A549 (cell line): ENCODE measurements around the gene FAM229B. TPM values are rescaled to one million over a fixed set of nuclear protein-coding genes. Genes with fewer than 3 reads are reported as not detected.
"Not testable (repeated sequence)": the region's sequence is repeated elsewhere in the genome, so short reads cannot be mapped to it uniquely, and the experiment has no call there.

Experiments used
- ATAC-seq, 2 experiments: fragments of 200-7000 bp in 1 of 2; fragments of >200 bp in 1 of 2; cut with Nextera tagmentation in 1 of 2; cut with Tn5 transposase in 1 of 2; 3 replicates each; pipeline versions ENCODE4 v1.8.0 to v1.9.1; 2018 to 2020; ENCODE audit warnings: mild to moderate bottlenecking in 1 of 2, moderate library complexity in 1 of 2
- CTCF ChIA-PET: fragments of 300-600 bp; sonication (Branson Sonifier 250); formaldehyde crosslinking; extraction: SDS; loops from one replicate; lab custom pipeline; 2021; ENCODE audit warnings: antibody characterized with exemption, inconsistent platforms; lab: Yijun Ruan, JAX
- POLR2A ChIA-PET: fragments of 350-600 bp; formaldehyde crosslinking; extraction: SDS; loops from one replicate; lab custom pipeline; 2021; ENCODE audit warnings: antibody characterized with exemption, inconsistent platforms; lab: Yijun Ruan, JAX
- DNase-seq, 2 experiments: peaks; one replicate each; pipeline versions ENCODE4 v3.0.0 to v3.0.0-alpha.2; 2011 to 2016; ENCODE audit warnings: low read depth in 1 of 2, low spot score in 1 of 2
- FAIRE-seq: peaks from 2 replicates; lab custom pipeline; 2011; peaks lifted over from hg19 to GRCh38; lab: Jason Lieb, UNC
- H3K27ac ChIP-seq, 2 experiments: fragments of >200 bp; sonication (Bioruptor Twin); formaldehyde crosslinking; 3 replicates each; pipeline ENCODE4 v1.5.1; 2016 to 2017
- H3K4me1 ChIP-seq: fragments of >200 bp; sonication (Bioruptor Twin); formaldehyde crosslinking; 3 replicates; pipeline ENCODE4 v1.6.1; 2016
- H3K4me2 ChIP-seq: fragments of >200 bp; sonication (Bioruptor Twin); formaldehyde crosslinking; 3 replicates; pipeline ENCODE4 v1.6.1; 2016
- H3K4me3 ChIP-seq: fragments of >200 bp; sonication (Bioruptor Twin); formaldehyde crosslinking; 3 replicates; pipeline ENCODE4 v1.5.1; 2016
- H3K9me3 ChIP-seq: fragments of >200 bp; sonication (Bioruptor Twin); formaldehyde crosslinking; 3 replicates; pipeline ENCODE4 v1.6.1; 2016
- BCL3 ChIP-seq: fragments of >200 bp; sonication (Bioruptor Twin); formaldehyde crosslinking; IDR thresholded peaks from 3 replicates; pipeline ENCODE4 v1.6.1; 2016
- BHLHE40 ChIP-seq: IDR thresholded peaks from 2 replicates; pipeline ENCODE4 v1.6.1; 2012; ENCODE audit warnings: low read depth, low read length, inconsistent platforms
- CBX2 ChIP-seq: fragments of 200-600 bp; sonication (generic); IDR thresholded peaks from 2 replicates; pipeline ENCODE4 v1.6.1; 2016; ENCODE audit warnings: low read depth, mild to moderate bottlenecking, borderline replicate concordance
- CBX8 ChIP-seq: fragments of 200-600 bp; sonication (generic); IDR thresholded peaks from 2 replicates; pipeline ENCODE4 v1.6.1; 2016
- CEBPB ChIP-seq, 2 experiments: fragments of >200 bp in 1 of 2; sonication (Bioruptor Twin) in 1 of 2; formaldehyde crosslinking in 1 of 2; IDR thresholded peaks; 2 replicates each; pipeline ENCODE4 v1.6.1; 2012 to 2016
- CTCF ChIP-seq: fragments of >200 bp; sonication (Bioruptor Twin); formaldehyde crosslinking; IDR thresholded peaks from 3 replicates; pipeline ENCODE4 v1.5.1; 2016
- FOSB ChIP-seq: fragments of 250-450 bp; sonication (Bioruptor Pico); IDR thresholded peaks from 2 replicates; pipeline ENCODE4 v1.5.0; 2020; ENCODE audit warnings: mild to moderate bottlenecking, moderate library complexity
- MAFK ChIP-seq: fragments of 450-650 bp; IDR thresholded peaks from 2 replicates; pipeline ENCODE4 v1.6.1; 2014; ENCODE audit not compliant: partially characterized antibody
- NFE2L2 ChIP-seq: fragments of 150-350 bp; conservative IDR thresholded peaks from 2 replicates; pipeline ENCODE4 v1.6.1; 2014; ENCODE audit warnings: low read length
- NR3C1 ChIP-seq: fragments of >200 bp; sonication (Bioruptor Twin); formaldehyde crosslinking; IDR thresholded peaks from 3 replicates; pipeline ENCODE4 v1.6.1; 2017
- PBX3 ChIP-seq: IDR thresholded peaks from 2 replicates; pipeline ENCODE4 v1.6.1; 2012
- RARB ChIP-seq: fragments of 250-450 bp; sonication (Bioruptor Pico); IDR thresholded peaks from 2 replicates; pipeline ENCODE4 v1.8.0; 2021; ENCODE audit warnings: mild to moderate bottlenecking, moderate library complexity
- REST ChIP-seq: fragments of 200-600 bp; sonication (generic); IDR thresholded peaks from 2 replicates; pipeline ENCODE4 v1.6.1; 2016; ENCODE audit warnings: antibody characterized with exemption, mild to moderate bottlenecking, moderate library complexity
- RFX5 ChIP-seq: fragments of 450-650 bp; IDR thresholded peaks from 2 replicates; pipeline ENCODE4 v1.7.1; 2014; ENCODE audit warnings: antibody characterized with exemption, mild to moderate bottlenecking, moderate library complexity
- RNF2 ChIP-seq: fragments of 200-600 bp; sonication (generic); IDR thresholded peaks from 2 replicates; pipeline ENCODE4 v1.6.1; 2016; ENCODE audit warnings: low read depth, mild to moderate bottlenecking, antibody characterized with exemption, moderate library complexity, borderline replicate concordance
- SMC3 ChIP-seq: fragments of >200 bp; sonication (Bioruptor Twin); formaldehyde crosslinking; IDR thresholded peaks from 3 replicates; pipeline ENCODE4 v1.6.1; 2018; ENCODE audit warnings: inconsistent platforms
- TP53 ChIP-seq: fragments of 250-450 bp; sonication (Bioruptor Pico); IDR thresholded peaks from 2 replicates; pipeline ENCODE4 v1.5.0; 2021; ENCODE audit warnings: mild to moderate bottlenecking, moderate library complexity
- ZC3H11A ChIP-seq: fragments of 450-650 bp; IDR thresholded peaks from 2 replicates; pipeline ENCODE4 v1.6.1; 2014; ENCODE audit warnings: antibody characterized with exemption, mild to moderate bottlenecking
- WGBS: methylation state at CpG from one replicate; pipeline ENCODE4 v1.1.6; 2017; ENCODE audit errors: missing lambda C conversion rate; 5-methylcytosine and 5-hydroxymethylcytosine counted together
- polyA plus RNA-seq, 4 experiments: library from polyadenylated mRNA; depleted of rRNA in 3 of 4; stranded (reverse); fragments of >200 nt; fragmentation: RNase III in 1 of 4; extraction: RNeasy Plus Mini Kit Qiagen cat#74134 plus additional on column Dnase treatment in 1 of 4; gene quantifications; 2 replicates in 3 of 4; 3 replicates in 1 of 4; pipeline ENCODE4 v1.2.3, GENCODE V29; 2011 to 2017

Gene FAM229B
- polyA plus RNA-seq, 2 of the 4 experiments (the other 2 are of a cell fraction), result 9.9 to 17.3 TPM

GRCh38 chr6:112050429-112050828 lies 37.0 kb upstream of the FAM229B start:
- Histone ChIP-seq H3K9me3 (no peaks in the 10 kb centered on the region), H3K4me3 (no peak overlapping the region), H3K4me2 (no peak overlapping the region), H3K27ac (no peak overlapping the region), H3K4me1 (no peaks in the 10 kb centered on the region)
- DNase-seq (no peak), FAIRE-seq (no peak), ATAC-seq (no peak)
- CTCF ChIA-PET, result interaction anchor here (0.6 to 2.9 kb wide), 5 partner anchors 9 to 342 kb away, joined by 3 to 8 read pairs (median 3); no protein-coding TSS in a partner anchor
- TF ChIP-seq RFX5 (no peak), CTCF (no peak), REST (no peak), MAFK (peak; percentile 45)
- WGBS, result 82% methylated on average over 5 of the region's 5 CpGs
- POLR2A ChIA-PET, result no interaction called here

GRCh38 chr6:112051251-112051740 lies 36.1 kb upstream of the FAM229B start:
- WGBS, result 44% methylated on average over 4 of the region's 4 CpGs
- FAIRE-seq, H3K4me3 ChIP-seq, DNase-seq, ATAC-seq, POLR2A ChIA-PET, H3K9me3 ChIP-seq, H3K27ac ChIP-seq, H3K4me2 ChIP-seq, H3K4me1 ChIP-seq: not testable (repeated sequence)
- CTCF ChIA-PET, result interaction anchor here (1.3 to 2.9 kb wide), 2 partner anchors 10 to 23 kb away, joined by 3 to 8 read pairs; no protein-coding TSS in a partner anchor

- no peak for ATAC-seq
- no peaks in the 10 kb centered on the region for H3K4me1 ChIP-seq
- no peak within 1 kb of the TSS for H3K4me2 ChIP-seq
- no peaks in the 10 kb centered on the region for H3K9me3 ChIP-seq
- TF ChIP-seq CEBPB (IDR thresholded peaks at IDR 0.05) (no peak), ZC3H11A (no peak), CBX2 (no peak), RARB (CRISPR knock-in tag) (no peak), CBX8 (no peak), BHLHE40 (no peak), NFE2L2 (no peak), PBX3 (no peak), SMC3 (no peak), FOSB (CRISPR knock-in tag) (no peak), RNF2 (no peak), TP53 (CRISPR knock-in tag) (no peak), REST (no peak), BCL3 (no peak), NR3C1 (no peak)
- ChIA-PET CTCF (interaction anchor here (0.7 to 2.7 kb wide), 4 partner anchors 9 to 345 kb away, joined by 3 to 6 read pairs (median 4); no protein-coding TSS in a partner anchor), POLR2A (no interaction called here)
- WGBS, result 71% methylated on average over 11 of the region's 12 CpGs
- no peak for DNase-seq
- FAIRE-seq, result no peak
- no peak within 1 kb of the TSS for H3K27ac ChIP-seq
- H3K4me3 ChIP-seq, result no peak within 1 kb of the TSS
These were observed 33.4 kb upstream of the FAM229B start, which contains the start of gene CCN6 for GRCh38 chr6:112054001-112054400. Gene CCN6 (plus strand): TSS chr6:112054104. CDS start chr6:112054358, 254 bp downstream.
